ENCODE results near the gene DNAH12.

The DNAH12 gene, protein sequence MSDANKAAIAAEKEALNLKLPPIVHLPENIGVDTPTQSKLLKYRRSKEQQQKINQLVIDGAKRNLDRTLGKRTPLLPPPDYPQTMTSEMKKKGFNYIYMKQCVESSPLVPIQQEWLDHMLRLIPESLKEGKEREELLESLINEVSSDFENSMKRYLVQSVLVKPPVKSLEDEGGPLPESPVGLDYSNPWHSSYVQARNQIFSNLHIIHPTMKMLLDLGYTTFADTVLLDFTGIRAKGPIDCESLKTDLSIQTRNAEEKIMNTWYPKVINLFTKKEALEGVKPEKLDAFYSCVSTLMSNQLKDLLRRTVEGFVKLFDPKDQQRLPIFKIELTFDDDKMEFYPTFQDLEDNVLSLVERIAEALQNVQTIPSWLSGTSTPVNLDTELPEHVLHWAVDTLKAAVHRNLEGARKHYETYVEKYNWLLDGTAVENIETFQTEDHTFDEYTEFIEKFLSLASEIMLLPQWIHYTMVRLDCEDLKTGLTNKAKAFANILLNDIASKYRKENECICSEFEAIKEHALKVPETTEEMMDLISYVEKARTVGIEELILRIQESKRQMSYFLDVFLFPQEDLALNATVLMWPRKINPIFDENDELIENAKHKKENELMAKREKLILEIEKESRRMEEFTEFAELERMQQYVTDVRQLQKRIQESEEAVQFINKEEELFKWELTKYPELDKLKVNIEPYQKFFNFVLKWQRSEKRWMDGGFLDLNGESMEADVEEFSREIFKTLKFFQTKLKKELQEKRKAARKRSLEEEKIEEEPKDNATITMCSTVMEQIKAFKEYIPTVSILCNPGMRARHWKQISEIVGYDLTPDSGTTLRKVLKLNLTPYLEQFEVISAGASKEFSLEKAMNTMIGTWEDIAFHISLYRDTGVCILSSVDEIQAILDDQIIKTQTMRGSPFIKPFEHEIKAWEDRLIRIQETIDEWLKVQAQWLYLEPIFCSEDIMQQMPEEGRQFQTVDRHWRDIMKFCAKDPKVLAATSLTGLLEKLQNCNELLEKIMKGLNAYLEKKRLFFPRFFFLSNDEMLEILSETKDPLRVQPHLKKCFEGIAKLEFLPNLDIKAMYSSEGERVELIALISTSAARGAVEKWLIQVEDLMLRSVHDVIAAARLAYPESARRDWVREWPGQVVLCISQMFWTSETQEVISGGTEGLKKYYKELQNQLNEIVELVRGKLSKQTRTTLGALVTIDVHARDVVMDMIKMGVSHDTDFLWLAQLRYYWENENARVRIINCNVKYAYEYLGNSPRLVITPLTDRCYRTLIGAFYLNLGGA (N-terminal part only)

DNA sequence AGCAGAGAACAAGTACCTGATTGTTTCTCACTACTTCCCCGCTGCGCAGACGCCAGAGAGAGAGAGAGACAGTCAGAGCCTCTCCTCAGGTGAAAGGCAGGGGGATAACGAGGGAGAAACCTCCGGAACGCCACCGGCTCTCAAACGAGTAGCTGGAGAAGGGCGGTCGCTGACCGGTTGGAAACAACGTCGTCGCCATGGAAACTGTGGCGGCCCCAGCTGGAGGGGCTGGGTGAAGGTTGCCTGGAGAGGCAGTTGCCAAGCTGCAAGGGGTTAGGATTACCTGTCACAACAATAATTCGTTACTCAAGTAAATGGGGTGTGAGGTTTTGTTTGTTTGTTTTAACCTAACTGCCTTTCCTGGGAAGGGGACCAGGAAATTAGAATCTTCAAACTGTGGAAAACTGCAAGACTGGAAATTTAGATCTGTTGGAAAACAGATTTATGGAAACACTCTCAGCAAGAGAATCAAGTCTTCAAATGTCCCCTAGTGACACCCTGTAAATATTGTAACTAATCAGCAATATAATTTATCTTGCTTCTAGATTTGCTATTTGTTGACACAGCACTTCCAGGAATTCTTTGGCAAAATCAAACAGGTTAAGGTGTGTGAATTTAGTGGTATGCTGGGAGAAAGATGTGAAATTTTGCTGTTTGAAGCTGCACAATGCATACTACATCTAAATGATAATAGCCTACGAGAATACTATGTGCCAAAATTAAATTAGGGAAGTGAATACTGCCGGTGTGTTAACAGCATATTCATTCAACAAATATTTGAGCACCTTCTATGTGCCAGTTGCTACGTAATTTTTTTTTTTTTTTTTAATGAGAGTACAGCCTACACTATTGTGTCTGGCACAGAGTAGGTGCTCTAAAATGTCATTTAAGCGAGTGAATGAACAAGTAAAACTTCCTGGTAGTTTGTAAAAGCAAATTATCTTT is at the start of gene DNAH12:
Gene DNAH12, minus strand, starts transcription at position 164 of the 945 bp plus-strand sequence. CDS start 1,474 bp downstream, outside the sequence.
- DNase-seq: peak; percentile 9

DNA sequence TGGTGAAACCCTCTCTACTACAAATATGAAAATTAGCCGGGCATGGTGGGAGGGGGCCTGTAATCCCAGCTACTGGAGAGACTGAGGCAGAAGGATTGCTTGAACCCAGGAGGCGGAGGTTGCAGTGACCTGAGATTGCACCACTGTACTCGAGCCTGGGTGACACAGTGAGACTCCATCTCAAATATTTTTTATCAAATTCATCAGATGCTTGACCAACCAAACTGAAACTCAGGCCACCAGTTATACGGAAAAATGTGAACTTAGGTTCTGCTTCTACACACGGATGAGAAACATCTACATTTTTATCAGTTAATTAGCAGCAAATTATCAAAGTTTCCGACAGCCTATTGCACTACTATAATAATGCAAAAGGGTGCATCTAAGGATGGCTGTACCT is 48.2 kb upstream of the DNAH12 start:
- DNase-seq: no peak

DNA sequence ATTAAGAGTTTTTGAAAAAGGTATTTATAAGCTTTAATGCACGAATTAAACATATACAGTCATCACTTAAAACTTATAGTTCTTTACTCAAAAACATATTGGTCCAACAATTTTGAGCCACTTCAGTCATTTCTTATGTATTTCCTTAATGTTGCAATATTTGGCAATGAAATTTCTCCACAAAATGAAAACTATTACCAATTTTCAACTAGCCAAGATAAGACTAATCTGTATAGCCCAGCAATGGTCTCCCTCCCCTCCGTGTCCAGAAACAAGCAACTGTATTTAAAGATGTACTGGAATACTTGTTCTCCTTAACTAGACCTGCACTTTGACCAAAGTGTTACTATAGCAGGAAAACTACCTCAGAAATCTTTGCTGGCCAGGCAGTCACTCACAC is 43.8 kb upstream of the DNAH12 start:
- no peak for DNase-seq

DNA sequence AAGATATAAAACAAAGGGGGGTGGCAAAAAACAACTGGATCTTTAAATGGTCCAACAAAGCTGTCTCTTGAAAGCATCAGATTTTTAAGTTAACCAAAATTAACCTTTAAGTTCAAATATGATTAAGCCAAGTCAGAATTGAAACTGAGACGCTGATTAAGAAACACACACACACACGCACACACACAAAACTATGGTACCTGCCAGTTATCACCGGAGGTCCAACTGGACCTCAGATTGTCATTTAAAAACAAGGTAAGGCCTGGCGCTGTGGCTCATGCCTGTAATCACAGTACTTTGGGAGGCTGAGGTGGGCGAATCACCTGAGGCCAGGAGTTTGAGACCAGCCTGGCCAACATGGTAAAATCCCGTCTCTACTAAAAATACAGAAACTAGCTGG is 42.6 kb upstream of the DNAH12 start:
- DNase-seq: no peak

DNA sequence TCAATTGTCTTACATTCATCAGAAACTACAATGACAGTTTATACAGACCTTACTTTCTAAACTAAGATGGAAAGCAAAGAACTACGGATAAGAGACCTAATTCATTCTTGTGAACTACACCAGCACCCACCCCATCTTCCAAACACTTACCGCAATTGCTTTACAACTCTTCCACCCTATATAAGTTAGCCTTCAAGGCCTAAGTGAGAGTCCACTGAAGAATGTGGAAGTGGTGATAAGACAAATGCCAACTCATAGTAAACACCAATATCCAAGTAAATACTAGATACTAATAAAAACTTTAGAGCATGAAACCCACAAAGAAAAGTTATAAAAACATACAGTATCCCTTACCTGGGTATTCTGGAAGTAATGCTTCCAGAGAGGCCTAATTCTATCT is 39.4 kb upstream of the DNAH12 start:
- DNase-seq: no peak

DNA sequence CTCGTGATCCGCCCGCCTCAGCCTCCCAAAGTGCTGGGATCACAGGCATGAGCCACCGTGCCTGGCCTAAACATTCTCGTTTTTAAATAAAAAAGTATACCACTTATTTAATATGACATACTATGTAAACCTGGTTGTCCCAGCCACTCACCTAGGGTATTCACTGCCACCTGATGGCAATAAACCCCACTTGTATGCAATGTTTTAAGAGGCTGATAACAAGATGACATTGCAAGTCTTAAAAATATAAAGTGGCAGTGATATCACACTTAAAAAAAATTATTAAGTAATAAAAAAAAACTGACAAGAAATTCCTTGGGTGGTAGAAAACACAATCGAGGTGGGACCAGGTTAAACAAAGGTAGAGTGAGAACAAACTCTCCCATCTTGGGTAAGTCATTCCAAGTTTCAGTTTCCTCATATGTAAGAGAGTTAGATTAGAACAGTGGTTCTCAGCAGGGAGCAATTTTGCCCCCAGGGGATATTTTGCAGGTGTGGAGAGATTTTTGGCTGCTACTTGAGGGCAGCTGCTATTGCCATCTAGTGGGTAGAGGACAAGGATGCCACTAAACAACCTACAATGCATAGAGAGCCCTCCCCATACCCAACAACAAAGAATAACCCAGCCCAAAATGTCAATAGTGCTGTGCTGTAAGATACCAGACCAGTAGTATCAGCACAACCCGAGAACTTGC is 38.5 kb upstream of the DNAH12 start:
- DNase-seq: no peak

DNA sequence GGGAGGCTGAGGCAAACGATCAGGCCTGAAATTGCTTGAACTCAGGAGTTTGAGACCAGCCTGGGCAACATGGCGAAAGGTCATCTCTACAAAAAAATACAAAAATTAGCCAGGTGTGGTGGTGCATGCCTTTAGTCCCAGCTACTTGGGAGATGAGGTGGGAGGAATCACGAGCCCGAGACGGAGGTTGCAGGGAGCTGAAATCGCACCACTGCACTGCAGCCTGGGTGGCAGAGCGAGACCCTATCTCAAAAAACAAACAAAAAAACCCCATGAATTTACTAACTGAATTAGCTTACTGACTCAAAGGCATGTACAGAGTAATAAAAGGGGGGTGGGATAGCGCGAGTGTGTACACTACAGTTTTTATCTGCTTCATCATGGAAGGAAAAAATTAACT is 33.7 kb upstream of the DNAH12 start:
- no peak for DNase-seq

DNA sequence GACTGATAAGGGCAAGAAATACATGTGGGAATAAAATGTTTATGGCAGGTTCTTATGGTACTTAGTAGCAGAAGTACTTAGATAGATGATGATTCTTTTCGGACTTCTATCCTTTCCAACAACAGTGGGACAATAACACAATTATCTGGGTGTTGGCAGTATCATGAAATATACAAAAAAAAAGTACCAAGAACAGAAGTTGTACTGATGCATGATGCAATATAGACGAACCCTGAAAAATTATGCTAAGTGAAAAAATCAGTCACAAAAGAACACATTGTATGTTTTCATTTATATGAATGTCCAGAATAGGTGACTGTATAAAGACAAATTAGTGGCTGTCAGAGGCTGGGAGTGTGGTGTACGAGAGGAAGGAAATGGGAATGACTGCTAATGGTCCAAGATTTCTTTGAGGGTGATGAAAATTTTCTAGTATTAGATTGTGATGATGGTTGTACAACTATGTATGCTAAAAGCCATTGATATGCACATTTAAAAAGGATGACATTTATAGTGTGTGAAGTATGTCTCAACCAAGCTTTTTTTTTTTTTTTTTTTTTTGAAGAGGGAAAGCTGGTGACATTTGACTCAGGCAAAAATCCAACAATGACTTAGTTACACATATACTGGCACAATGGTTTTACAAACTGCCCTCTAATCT is 32.0 kb upstream of the DNAH12 start:
- DNase-seq: no peak

DNA sequence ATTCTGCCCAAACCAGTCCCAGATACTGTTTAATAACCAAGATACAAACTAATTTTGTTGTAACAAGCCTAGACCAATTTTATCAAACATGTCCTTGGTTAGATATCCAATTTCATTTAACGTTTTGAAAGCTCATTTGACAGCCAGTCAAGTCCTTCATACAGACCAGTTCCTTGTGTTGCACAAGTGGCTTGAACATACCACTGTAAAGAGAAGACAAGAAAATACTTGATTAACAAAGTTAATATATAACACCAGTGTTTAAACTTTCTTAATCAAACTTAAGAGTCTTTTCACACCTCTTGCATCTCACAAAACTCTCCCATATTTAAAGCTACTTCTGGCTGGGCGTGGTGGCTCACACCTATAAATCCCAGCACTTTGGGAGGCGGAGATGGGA is 28.0 kb upstream of the DNAH12 start:
- DNase-seq: no peak

DNA sequence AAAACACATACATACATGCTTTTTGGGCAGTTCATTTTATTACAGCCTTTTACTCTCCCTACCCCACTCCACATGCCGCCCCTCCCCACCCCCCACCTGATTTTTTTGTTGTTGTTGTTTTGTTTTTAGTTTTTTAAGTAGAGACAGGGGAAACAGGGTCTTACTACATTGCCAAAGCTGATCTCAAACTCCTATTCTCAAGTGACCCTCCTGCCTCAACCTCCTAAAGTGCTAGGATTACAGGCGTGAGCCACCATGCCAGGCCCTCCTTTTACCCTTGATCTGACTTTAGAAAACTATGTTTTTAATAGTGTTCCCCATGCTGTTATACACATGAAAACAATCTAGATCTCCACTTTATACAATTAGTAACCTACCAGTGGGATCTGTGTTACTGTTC is 26.7 kb upstream of the DNAH12 start:
- DNase-seq: no peak

DNA sequence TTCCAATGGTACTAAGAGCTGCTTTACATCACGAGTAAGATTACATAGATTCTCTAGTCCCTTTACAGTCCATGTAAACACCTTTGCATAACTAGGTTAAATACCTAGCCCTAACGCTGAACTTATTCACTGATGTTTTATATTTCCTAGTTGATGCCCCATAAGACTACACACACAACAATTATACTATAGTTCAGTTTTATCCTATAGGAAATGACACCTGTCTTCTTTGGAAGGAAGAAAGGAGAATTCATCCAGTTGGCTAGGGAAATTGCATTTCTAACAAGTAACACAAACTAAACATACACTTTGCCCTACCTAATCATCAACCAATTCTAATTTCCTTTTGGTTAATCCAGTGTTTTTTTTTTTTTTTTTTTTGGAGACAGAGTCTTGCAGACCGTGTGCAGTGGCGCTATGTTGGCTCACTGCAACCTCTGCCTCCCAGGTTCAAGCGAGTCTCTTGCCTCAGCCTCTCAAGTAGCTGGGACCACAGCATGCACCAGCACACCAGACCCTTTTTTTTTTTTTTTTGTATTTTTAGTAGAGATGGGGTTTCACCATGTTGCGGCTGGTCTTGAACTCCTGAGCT is 25.8 kb upstream of the DNAH12 start:
- no peak for DNase-seq

DNA sequence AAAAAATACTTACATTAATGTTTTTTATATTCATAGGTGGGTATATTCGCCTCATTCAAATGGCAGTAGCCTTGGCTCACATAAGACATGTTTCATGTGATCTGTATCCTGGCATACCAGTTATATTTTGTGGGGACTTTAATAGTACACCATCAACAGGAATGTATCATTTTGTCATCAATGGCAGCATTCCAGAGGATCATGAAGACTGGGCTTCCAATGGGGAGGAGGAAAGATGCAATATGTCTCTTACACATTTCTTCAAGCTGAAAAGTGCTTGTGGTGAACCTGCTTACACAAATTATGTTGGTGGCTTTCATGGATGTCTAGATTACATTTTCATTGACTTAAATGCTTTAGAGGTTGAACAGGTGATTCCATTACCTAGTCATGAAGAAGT is 15.4 kb upstream of the DNAH12 start:
- DNase-seq: no peak

DNA sequence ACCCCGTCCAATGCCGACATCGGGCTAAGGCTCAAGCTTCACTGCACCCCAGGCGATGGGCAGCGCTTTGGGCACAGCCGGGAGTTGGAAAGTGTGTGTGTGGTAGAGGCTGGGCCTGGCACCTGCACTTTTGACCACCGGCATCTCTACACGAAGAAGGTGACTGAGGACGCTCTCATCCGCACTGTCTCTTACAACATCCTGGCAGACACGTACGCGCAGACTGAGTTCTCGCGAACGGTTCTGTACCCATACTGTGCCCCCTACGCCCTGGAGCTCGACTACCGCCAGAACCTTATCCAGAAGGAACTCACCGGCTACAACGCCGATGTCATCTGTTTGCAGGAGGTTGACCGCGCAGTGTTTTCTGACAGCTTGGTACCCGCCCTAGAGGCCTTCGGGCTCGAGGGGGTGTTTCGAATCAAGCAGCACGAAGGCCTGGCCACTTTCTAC is 13.0 kb upstream of the DNAH12 start:
- DNase-seq: no peak

DNA sequence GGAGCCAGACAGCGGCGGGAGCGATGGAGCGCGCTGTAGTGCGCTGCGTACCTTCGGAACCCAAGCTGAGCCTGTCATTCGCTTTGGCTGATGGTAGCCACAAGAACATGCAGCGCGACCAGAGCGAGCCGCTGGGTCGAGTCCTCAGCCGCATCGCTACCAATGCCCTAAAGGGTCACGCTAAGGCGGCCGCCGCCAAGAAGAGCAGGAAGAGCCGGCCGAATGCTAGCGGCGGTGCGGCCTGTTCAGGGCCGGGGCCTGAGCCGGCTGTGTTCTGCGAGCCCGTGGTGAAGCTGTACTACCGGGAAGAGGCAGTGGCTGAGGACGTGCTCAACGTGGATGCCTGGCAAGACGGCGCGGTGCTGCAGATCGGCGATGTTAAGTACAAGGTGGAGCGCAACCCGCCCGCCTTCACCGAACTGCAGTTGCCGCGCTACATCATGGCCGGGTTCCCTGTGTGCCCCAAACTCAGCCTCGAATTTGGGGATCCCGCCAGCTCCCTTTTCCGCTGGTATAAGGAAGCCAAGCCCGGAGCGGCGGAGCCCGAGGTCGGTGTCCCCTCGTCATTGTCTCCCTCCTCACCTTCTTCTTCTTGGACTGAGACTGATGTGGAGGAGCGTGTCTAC is 12.4 kb upstream of the DNAH12 start:
- no peak for DNase-seq

DNA sequence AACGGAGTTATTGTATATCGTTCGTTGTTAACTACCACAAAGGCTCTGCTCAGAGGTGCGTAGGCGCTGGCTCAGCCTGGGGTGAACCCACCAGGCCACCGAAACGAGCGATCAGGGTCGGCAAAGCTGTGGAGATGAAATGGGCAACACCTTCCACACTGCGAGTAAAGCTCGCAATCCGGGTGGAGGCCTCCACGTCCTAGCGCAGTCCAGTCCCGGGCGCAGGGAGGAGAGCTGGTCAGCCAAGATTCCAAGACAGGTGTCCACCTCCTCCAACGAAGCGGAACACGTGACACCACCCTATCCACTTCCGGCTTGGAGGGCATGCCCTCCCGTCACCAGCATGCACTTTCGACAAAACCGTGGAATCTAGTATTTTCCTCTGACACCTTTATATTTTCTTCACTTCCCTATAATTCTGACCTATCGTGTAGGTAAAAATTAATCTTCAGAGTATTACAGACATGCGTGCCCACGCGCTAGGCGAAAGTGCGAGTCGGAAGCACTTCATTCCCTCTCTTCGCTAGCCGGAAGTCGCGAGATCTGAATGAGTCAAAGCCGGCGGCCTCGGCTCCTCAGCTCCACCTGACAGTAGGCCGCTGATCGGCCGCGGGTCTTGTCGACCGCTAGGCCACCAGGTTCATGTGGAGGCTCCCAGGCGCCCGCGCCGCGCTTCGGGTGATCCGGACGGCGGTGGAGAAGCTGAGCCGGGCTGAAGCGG is 11.8 kb upstream of the DNAH12 start, which contains the start of gene PDE12:
Gene PDE12, plus strand, starts transcription at position 537 of the 721 bp plus-strand sequence. Its CDS starts 106 bp downstream, at position 643.
- peak; percentile 38 for DNase-seq

DNA sequence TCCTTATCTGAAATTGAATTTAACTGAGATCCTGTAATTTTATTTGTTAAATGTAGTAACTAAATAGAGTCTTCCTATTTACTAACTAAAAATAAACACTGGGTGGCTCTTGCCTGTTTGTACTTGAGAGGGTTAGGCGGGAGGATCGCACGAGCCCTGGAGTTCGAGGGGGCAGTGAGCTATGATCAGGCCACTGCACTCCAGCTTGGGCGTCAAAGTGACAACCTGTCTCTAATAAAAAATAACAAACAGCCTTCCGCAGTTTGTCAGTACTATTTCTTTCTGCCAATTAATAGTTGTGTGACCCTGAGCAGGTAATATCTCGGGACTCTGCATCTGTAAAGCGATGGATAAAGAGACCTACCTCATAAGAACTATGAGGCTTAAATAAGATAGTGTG is 11.2 kb upstream of the DNAH12 start:
- DNase-seq: no peak

DNA sequence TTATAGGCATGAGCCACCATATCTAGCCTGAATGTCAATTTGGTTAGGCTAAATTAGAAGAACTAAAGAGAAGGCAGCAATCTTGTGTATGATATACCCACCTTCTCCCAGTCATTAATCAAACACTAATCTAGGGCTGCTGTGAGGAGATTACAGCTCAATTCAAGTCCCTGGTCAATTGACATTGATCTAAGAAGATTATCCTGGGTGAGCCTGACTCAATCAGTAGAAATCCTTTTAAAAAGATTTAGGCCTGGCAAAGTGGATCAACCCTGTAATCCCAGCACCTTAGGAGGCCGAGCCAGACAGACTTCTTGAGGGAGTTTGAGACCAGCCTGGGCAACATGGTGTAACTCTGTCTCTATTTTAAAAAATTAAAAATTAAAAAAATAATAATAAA is 2.5 kb upstream of the DNAH12 start:
- no peak for DNase-seq

DNA sequence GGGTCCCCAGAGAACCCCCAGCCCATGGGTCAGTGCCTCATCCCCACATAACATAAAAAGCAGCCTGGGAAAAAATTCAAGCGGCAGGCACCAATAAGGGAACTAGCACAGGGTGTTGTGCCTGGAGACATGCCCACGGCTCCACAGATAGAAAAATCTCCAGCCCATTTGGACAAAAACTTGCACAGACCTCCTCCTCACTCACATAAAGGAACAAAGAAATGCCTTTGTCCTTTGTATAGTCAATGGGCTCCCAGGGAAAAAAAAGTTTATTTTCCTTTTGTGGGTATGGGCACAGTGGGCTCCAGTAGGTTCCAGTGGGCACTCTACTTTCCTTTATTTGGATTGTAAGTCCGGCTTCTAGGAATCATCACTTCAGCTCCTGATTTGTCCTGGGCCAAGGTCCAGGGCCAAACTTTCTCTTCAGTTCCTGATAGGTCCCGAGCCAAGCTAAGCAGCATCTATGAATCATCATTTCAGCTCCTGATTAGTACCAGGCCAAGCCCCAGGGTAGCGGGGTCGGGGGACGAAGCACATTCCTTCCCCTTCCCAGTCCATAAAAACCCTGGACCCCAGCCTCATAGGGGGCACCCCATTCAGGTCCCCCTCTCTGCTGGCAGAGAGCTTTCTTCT is 1.6 kb upstream of the DNAH12 start:
- no peak for DNase-seq

DNA sequence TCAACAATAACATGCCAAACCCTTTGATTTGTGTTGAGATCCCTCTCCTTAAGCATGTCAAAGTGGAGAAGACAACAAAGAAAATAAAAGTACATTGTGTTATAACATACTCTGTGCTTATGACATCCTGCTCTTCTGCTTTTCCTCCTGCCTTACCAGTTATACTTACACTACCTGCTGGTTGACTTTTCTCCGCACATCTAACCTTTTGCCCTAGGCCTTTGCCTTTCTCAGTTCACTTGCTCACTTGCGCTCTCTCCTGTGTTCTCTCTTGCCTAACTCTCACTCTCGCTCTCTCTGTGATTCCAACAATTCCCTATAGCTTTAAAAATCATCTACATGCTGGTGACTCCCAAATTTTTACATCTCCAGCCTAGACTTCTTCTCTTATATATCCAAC is 5.7 kb downstream of the DNAH12 start:
- no peak for DNase-seq
